LoVo (cell line): ENCODE data around the gene BEGAIN.

Experiments used
- DNase-seq: peaks from one replicate; pipeline ENCODE4 v3.0.0-alpha.2; 2016; ENCODE audit warnings: low spot score

Gene BEGAIN

DNA sequence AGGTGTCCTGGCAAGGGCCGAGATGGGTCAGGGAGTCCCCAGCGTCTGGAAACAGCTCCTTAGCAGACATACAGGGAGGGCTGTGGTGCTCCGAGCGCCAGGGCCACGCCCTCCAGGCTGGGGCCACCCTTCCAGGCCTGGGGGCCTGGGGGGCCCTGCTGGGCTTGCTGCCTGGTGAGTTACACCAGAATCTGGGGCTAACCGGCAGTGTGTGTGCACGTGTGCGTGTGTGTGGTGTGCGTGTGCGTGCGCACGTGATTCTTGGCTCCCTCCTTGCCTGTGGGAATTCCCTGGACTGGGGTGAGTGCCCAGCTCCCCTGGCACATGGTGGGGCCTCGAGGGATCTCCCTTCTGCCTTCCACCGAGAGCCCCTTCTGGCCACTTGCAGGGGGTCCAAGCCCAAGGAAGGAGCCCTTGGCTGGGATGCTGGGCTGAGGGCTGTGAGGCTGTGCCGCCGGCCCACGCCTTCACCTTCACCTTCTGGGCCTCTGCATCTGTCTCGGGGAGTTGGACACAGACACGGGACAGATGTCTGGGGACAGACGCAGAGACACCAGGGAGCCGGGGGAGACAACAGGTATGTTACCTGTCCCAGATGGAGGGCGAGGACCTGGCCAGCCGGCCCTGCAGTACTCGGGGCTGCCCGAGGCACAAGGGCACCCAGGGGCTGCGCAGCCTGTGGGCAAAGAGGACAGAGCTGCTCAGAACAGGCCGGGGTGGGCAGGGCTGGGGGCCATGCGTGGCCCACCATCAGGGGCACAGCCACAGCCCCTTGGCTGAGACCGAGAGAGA, 37.2 kb downstream of the BEGAIN start:
- no peak for DNase-seq

DNA sequence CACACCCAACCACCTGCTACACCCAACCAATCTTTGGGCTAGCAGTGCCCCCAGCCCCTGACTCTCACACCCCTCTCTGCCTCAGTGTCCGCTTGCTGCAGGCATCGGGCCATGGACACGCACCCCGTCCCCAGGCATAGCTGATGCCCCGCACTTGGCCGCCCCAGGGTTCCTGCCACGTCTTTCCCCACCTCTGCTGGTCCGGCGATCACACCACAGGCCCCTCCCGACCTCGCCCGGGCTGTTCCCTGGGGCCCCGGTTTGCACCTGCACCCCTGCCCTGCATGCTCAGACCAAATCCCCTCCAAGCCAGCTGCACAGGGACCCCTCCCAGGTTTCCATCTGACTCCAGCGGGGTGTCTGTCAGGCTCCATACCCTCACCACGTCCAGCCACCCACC, 38.3 kb downstream of the BEGAIN start:
- no peak for DNase-seq

DNA sequence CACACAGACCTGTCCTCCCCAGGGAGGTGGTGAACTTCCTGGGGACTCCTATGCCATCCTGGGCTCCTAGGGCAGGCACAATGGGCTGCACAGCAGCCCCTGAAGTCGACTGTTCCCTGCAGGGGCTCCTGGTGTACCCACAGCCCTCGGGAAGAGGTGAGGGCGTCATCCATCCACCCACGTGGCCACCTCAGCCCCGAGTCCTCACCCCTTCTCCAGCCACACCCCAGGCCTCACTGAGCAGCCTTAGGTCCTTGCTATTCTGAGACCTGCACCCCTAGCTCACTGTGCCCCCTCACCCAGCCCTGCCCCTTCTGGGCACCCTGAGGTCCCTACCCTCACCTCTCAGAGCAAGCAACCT, 38.9 kb downstream of the BEGAIN start:
- no peak for DNase-seq

DNA sequence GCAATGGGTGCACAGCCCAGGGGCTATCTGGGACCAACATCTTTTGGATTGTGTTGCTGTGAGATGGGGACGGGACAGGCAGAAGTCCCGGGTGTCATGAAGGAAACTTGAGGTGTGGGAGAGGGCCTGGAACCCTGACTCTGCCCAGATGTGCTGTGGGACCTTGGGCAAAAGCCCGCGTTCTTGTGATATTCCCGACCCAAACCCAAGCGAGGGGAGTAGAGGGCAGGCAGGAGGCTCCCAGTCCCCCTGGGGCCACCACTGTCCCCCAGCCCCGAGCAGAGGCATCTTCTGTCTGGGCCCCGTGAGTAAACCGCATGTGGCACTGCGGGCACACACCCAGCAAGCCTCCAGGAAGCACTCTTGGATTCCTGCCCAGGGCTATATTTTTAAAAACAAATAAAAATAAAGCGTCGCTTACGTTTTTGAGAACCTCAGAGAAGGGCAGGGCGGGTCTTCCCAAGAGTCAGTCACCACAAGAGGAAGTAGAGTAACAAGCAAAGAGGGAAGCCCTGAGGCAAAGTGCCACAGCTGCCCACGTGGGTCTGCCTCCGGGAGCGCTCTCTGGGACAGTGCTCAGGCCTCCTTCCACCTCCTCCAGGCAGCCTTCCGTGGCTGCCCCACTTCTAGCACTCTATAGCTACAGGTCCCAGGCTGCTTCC, 39.5 kb downstream of the BEGAIN start:
- DNase-seq = peak; percentile 78

DNA sequence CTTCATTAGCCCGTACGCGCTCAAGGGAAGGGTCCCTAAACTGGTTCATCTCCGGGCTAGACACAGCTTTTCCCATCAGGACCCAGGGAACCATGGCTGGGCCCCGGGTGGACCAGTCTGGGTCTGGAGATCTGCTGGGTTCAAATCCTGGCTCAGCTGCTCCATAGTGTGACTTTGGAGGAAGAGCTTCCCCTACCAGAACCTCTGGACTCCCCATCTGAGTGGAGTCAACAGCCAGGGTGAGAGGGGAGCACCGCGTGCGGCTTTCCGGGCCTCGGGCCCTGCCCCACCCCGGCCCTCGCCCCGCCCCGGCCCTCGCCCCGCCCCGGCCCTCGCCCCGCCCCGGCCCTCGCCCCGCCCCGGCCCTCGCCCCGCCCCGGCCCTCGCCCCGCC, 41.2 kb downstream of the BEGAIN start:
- peak; percentile 19 for DNase-seq

DNA sequence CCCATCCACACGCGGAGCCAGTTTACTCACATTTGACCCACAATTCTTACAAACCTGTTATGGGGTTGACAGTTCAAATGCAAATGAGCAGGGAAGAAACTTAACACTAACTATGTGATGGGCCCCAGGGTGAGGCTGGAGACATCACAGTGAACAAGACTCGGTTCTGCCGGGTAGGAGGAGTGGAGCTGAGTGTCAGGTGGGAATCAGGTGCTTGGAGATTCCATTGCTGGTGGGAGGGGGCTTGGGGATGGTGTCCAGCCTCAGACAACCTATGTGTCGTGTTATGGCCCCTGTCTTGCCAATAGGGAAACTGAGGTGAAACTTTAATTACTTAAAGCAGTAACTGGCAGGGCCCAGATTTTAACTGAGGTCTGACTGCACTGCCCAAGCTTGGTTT, 41.9 kb downstream of the BEGAIN start:
- no peak for DNase-seq

DNA sequence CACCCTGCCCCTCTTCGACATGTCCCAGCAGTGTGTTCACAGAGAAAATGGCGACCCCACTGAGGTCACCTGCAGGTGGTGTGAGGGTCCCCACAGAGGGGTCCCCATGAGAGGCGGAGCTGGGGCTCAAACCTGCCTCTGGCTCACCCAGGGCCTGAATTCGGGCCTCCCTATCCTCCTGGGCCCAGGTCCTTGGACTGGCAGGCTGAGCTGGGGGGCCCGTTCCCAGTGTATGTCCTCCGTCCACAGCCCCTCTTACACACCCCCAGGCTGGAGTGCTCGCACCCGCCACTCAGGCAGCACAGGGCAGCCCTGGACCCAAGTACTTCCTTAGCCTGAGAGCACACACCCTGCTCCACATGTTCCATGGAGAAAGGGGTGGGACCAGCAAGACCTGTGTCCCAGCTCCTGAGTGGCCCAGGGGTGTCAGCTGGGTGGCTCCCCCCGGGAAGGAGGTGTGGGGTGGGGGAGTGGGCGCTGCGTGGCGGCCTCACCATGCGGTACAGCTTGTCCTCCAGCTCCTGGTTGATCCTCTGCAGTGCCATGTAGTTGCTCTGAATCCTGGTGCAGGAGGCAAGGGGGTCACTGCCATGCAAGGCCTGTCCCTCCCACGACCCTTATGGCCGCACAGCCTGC, 42.6 kb downstream of the BEGAIN start:
- no peak for DNase-seq

DNA sequence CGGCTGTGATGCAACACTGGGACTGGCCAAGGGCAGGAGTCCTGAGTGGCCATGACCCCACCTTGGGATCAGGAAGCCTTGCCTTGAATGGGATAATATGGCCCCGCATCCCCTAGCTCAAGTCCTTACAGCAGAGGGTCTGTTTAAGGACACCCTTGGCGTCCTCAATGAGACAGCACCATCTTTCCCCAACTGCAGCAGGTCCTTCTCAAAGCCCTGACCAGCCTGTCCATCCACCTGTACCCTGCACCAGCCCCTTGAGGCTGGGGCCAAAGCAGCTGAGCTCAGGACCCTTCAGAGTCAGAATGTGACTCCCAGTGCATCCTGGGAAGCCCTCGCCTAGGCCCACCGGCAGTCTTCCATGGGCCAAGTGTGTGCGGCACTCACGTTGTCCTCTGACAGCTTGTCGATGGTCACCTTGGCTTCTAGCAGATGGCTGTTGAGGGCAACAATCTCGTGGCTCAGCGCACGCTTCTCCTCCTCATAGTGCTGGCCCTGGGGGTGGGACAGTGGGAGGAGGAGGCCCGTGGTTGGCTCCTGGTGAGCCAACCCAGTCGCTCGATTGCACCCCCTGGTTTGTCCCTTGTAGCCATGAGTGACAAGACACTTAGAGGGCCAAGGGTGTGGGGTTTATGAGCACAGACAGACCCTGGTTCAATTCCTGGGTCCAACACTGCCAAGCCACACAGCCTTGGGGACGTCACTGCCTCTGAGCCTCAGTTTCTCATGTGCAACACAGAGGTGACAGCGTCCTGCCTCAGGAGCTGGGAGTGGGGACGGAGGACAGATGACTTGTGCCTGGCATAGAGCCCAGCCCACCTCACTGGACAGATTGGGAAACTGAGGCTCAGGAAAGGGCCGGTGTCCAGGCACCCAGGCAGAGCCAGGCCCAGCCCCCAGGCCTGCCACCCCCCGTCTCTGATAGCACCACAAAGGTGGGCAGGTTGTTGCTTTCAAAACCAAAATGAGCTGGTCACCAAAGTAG, 43.5 kb downstream of the BEGAIN start:
- no peak for DNase-seq

DNA sequence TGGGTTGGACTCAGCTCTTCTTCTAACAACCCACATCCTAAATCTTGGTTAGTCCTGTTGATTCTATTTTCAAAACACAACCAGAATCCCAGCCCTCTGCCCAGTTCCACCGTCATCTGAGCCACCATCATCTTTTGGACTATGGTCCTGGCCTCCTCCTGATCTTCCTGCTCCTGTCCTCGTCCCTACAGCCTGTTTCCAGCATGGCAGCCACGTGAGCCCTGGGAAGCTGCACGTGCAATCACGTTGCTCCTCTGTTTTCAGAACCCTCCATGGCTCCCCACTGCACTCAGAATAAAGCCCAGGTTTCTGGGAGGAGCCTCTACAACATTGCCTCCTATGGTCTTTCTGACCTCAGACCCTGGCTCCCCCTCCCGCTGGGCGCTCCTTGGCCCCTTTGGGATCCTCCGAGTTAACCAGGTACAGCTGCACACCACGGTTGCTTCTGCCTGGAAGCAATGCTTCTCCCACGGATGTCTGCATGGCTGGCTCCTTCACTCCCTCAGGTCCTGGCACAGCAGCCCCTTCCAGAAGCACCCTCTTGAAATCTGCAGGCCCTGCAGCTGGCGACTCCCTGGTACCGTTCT, 44.5 kb downstream of the BEGAIN start:
- DNase-seq = no peak

DNA sequence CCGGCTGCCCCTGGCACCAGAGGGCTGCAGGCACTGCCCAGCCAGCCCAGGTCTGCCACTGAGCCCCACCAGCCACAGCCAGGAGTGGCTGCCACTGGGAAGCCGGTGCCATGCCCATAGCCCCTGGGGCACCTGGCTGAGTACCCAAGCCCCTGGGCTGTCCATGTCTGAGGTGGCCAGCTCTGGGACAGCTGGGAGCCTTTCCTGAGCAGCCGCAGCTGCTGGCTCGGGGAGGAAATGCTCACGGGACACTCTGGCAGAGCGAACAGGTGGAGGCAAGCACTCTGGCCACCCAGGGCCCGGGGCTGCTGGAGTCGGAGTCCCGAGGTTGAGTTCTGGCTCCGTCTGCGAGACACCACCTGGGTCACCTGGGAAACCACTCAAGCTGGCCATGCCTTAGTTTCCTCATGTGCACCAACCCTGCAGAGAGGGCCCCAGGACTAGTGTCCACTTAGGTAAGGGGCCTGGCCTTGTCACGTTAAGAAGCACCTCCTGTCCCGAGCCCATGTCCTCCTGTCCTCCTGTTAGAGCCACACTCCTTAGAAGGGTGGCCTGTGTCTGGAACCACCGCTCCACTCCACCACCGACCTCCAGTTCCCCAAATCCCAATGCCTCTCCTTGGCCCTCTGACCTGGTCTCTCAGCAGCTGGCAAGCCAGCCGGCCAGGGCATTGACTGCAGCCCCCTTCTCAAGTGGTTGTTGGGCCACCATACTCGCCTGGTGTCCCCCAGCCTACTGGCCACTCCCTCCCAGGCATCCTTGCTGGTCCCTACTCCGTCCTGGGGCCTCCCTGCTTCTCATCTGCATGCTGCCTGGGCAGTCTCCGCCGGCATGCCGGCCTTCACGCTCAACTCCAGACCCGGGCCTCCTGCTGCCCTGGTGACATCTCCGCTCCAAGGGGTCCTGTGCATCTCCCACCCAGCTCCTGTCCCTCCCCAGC, 45.3 kb downstream of the BEGAIN start:
- no peak for DNase-seq

DNA sequence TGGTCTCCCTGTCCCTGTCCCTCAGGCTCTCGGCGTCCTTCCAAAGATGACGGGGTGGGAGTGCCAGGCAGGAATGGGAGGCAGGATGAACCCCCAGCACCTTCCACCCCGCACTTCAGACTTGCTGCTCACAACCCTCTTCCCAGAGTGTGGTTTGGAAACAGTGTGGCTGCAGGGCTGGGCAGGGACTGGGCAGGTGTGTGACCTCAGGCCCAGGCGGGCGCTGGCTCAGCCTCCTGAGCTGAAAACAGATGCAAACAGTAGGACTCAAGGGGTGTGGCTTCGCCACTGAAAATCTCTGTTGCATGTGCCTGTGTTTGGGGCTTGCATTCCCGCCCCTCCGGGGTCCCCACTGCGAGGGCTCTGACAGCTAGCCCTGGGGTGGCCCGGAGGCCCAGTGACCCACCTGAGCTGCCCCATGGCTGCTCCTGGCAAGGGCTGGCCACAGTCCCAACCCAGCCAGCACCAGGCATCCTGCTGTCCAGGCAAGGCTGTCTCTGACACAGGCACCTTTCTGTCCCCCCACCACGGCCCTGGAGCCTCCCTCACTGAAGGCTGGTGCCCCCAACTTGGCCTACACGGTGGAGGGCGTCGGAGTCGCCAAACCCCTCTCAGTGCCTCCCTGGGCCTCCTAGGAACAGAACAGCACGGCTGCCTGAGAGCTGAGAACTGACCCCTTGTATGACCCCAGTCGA, 46.1 kb downstream of the BEGAIN start:
- DNase-seq = no peak

DNA sequence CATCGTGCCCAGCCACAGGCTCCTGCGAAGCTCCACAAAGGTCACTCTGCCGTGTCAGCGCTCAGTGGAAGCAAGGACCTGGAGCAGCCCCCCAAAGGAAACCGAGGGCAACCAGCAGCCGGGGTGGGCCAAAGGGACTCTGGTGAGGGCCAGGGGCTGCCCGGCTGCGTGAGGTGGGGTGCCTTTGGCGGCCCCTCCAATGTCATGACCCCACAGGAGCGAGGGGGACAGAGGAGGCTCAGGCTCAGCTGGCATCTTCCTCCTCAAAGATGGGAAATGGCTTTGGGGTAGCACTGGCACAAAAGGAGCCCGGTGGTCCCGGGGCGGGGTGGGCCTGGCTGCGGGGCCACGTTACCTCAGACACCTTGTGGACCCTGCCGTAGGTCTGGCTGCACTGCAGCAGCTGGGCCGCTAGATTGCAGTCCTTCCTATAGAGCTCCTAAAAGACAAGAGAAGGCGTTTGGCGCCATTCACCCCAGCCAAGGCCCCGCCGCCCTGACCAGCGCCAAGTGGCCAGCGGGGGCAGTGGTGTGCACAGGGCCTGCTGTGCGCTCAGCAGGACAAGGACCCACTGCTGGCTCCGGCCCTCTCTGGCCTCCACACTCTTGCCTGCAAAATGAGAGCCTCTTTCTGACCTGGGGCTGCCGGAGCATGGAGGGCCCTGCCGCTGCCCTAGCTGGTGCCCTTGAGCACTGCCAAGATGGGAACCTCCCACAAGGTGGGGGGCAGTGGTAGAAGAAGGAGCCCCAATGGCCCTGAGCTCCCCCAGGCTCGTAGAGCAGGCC, 46.9 kb downstream of the BEGAIN start:
- no peak for DNase-seq

DNA sequence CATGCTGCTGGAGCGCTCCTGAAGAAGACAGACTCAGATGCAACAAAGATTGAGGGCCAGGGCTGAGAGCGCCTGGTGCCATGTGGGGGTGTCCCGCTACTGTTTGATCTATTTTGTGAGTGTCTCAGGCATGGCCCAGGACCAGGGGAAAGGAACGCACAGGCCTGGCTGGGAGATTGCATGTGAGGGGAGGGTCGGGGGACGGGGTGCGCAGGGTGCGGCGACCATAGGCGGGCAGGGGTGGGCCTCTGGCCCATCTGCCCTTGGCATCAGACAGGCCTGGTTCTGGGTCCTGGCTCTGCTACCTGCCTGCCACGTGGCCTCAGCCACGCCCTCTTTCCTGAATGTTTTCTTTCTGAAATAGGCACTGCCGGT, 47.5 kb downstream of the BEGAIN start:
- DNase-seq = no peak

DNA sequence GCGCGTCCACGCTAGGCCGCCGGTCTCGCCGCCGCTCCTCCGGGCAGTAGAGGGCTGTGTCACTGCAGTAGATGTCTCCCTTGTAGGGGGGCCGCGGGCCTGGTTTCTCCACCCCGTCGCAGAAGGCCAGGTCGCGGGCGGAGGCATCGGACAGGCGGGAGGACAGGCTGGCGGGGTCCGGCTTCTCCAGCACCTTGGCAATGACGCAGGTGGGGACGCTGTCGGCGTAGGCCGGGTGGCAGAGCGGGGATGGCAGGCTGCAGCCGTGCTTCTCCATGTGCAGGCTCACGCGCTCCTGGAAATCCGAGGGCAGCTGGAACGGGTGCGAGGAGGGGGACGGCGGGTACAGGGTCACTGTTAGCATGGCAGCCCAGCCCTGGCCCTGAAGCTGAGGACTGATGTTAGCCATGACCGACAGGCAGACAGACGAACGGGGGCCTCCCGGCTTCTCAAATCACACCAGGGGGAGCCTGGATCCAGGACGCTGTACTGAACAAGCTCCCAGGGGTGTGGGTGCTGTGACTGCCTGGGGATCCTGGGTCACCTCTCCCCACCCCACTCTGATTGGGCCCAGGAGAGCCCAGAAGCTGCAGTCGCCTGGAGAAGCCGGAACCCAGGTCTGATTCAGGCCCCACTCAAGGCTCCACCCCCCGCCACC, 48.1 kb downstream of the BEGAIN start:
- DNase-seq = no peak

DNA sequence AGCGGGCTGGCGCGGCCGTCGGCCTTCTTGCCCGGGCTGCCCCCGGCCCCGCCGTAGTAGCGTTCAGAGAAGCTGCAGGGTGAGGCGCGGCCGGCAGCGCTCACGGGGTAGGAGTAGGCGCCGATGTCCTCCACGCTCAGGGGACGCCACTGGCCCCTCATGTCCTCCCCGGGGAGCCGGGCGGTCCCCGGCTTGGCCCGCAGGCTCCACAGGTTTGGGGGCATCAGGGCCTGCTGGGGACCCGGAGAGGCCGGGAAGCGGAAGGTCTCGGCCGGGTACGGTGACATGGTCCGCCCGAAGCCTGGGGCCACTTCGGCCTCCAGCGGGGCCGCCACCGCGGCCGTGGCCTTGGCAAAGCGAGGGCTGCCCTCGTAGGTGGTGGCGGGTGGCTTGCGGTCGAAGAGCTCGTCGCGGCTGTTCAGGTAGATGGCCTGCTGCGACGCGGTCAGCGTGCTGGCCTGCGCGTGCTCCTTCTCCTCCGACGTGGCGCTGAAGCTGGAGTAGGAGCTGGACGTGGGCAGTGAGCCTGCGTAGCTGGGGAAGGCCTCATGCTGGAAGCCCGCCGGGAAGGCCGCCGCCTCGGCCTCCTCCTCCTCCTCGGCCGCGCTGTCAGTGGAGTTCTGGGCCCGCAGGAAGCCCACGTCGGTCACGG, 48.7 kb downstream of the BEGAIN start:
- DNase-seq = no peak

DNA sequence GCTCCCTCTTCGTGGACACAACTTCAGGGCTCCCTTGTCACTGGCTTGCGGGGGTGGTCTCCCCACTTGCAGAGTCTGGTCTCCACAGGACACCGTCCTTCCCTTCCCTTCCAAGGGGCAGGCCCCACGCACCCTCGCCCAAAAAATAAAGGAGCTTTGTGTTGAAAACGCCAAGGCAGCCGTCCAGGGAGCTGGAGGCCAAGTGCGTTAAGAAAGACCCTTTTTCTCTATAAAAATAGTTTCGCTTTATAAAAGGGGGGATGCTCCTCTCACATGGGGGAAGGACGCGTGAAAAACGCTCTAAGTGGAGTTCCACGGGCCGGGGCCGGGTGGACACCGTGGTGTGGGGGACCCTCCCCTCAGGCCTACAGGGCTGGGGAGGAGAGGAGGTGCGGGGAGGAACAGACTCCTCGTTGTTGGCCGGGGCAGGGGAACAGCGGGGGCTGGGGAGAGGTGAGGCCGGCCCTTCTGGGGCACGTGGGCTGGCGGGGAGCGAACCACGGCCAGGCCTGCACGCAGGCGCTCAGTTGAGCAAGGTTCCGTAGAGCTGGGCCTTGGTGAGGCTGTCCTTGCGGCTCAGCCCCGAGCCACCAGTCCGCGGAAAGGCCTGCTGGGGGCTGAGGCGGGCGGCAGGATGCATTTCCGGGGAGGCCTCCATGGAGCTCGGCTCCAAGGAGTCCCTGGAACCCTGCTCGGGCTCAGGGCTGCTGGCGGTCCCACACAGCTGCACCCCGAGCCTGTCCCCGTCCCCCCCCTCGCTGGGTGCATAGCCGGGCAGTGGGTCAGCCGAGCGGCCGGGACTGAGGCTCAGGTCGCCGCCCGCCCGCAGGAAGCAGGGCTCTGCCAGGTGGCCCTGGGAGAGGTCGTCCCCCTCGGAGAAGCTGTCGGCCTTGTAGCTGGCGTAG, 49.5 kb downstream of the BEGAIN start:
- DNase-seq = no peak
